Vagina (tissue), 2 donors: ENCODE data around the gene CTBP2.

Experiments used
- CTCF ChIP-seq, 3 experiments: fragments of 450-650 bp in 2 of 3; fragments of 200-600 bp in 1 of 3; sonication (generic) in 1 of 3; IDR thresholded peaks; one replicate each; pipeline ENCODE4 v1.5.1; 2017 to 2019; ENCODE audit warnings: antibody characterized with exemption in 3 of 3, mild to moderate bottlenecking in 2 of 3, moderate library complexity in 2 of 3
- POLR2A ChIP-seq, 2 donors: fragments of 450-650 bp; IDR thresholded peaks; one replicate each; pipeline ENCODE4 v1.6.1; 2017; ENCODE audit warnings: antibody characterized with exemption in 2 of 2, mild to moderate bottlenecking in 2 of 2, moderate library complexity in 2 of 2

DNA sequence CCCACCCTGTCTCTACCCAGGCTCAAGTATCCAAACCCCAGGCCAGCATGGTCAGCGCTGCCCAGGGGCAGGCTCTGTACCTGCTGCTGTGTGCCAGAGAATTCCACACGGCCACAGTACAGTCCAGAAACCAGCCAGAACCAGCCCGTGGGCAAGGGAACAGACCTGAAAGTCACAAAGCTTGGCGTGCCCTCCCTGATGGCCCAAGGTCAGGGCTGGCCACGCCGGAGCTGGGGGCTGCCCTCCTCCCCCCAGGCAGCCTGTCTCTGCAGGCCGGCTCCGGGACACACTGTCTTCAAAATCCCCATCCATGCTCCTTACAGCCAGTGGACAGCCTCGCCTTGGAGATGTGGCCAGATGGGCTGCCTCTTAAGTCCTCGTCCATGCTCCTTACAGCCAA lies 78.4 kb downstream of the CTBP2 start:
- TF ChIP-seq POLR2A (IDR thresholded peaks at IDR 0.05) (no peak), CTCF (IDR thresholded peaks at IDR 0.05) (no peak)
